Epithelial cell of umbilical artery (primary cell): Measurements from ENCODE around the gene MUCL1. TPM values are rescaled to one million over a fixed set of nuclear protein-coding genes. Genes with fewer than 3 reads are reported as not detected.

ENCODE experiments used
- total RNA-seq: library from RNA; depleted of rRNA; stranded (reverse); fragments of >200 nt; gene quantifications from 2 replicates; pipeline ENCODE4 v1.2.3, GENCODE V29; 2014

The MUCL1 gene
- not detected in 2 replicates for total RNA-seq

DNA sequence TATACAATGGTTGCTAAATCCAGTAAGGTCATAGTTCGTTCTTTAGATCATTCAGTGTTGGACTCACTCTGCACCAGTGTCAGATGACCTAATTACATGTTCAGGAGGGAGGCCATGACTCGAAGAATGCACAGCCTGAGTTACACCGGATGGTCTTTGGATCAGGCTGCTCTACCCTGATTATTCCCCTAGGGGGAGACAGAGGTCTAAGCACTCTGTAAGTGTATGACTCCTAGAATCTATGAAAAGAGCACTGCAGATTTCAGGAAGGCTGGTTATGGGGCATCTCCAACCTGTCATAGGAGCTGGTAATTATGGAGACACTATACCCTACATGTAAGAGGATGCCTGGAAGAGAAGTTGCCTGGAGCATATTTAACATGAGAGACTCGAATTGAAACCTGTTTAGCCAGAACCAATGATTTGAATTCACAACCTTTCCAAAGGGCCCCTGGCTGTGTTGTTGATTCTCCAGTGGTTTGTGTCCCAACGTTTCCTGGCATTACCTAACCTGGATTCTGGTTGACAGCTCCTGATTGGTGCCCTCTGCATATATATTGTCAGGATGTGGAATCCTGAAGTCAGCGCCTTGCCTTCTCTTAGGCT is at the start of gene MUCL1:
MUCL1 (plus strand) TSS at position 584 of the 606 bp plus-strand sequence. CDS start 67 bp downstream, outside the sequence.

Other genes with a start within 250 kb of the MUCL1 start
- gene LACRT, start 219.6 kb upstream of the MUCL1 start, total RNA-seq = not detected in 2 replicates
- not detected in 2 replicates for gene DCD, start 206.2 kb upstream of the MUCL1 start, total RNA-seq
- gene TESPA1, start 130.2 kb downstream of the MUCL1 start, total RNA-seq = not detected in 2 replicates
- gene NEUROD4, start 165.5 kb downstream of the MUCL1 start, total RNA-seq = not detected in 2 replicates